Measurements from ENCODE around the gene KIAA1586. TPM values are rescaled to one million over a fixed set of nuclear protein-coding genes. Genes with fewer than 3 reads are reported as not detected.

Gene KIAA1586
- total and polyA plus RNA-seq, 4 donors = 3.3 to 16.5 (median 10.7) TPM

- intact Hi-C loops (cut with DNase I) = no loop called here
- Histone ChIP-seq H3K36me3 (ENCODE audit: control insufficient read depth in 1 of 2, insufficient read depth in 2 of 2, low read length in 1 of 2) (peaks cover 11 to 15% of the 10 kb centered on the region in 2 donors), H3K4me1 (ENCODE audit: control insufficient read depth in 1 of 2, insufficient read depth in 2 of 2, low read length in 2 of 2) (no peaks in the 10 kb centered on the region), H3K27me3 (ENCODE audit: control insufficient read depth in 1 of 2, insufficient read depth in 2 of 2, low read length in 1 of 2) (no peaks in the 10 kb centered on the region), H3K9me3 (ENCODE audit: control insufficient read depth, low read length) (no peaks in the 10 kb centered on the region), H3K4me3 (ENCODE audit: low read length in 2 of 2) (no peak overlapping the region), H3K27ac (ENCODE audit: low read depth in 1 of 2, low read length in 2 of 2) (no peak overlapping the region)
- 90 to 91% methylated on average over 3 of the region's 3 CpGs for WGBS, 2 donors
- DNase-seq = no peak
- no peak for ATAC-seq (ENCODE audit: low FRiP score)
Measured at GRCh38 chr6:57102976-57103375, 56.5 kb downstream of the KIAA1586 start.

GRCh38 chr6:57104336-57104735, 57.8 kb downstream of the KIAA1586 start:
- no peak for DNase-seq
- no peaks in the 10 kb centered on the region for H3K4me1 ChIP-seq (ENCODE audit: control insufficient read depth in 1 of 2, insufficient read depth in 2 of 2, low read length in 2 of 2)
- no peak overlapping the region for H3K4me3 ChIP-seq (ENCODE audit: low read length in 2 of 2)
- H3K27me3 ChIP-seq (ENCODE audit: control insufficient read depth in 1 of 2, insufficient read depth in 2 of 2, low read length in 1 of 2) = no peaks in the 10 kb centered on the region
- H3K36me3 ChIP-seq (ENCODE audit: control insufficient read depth in 1 of 2, insufficient read depth in 2 of 2, low read length in 1 of 2) = peaks cover 11 to 15% of the 10 kb centered on the region in 2 donors
- WGBS, 2 donors = 86 to 89% methylated on average over 5 of the region's 5 CpGs
- H3K9me3 ChIP-seq (ENCODE audit: control insufficient read depth, low read length) = no peaks in the 10 kb centered on the region
- ATAC-seq (ENCODE audit: low FRiP score) = no peak
- H3K27ac ChIP-seq (ENCODE audit: low read depth in 1 of 2, low read length in 2 of 2) = no peak overlapping the region
- intact Hi-C loops (cut with DNase I) = no loop called here

Other genes starting within 250 kb of the KIAA1586 start
- gene BEND6, start 91.6 kb upstream of the KIAA1586 start, total RNA-seq = 1 to 10 TPM; 3.1 to 5.5 TPM
- gene BEND6, start 91.6 kb upstream of the KIAA1586 start, polyA plus RNA-seq = 1 to 10 TPM; 2.3 to 3.1 TPM
- gene ZNF451, start 43.5 kb downstream of the KIAA1586 start, total RNA-seq = 10 to 100 TPM; 64.3 to 66.2 TPM
- gene ZNF451, start 43.5 kb downstream of the KIAA1586 start, polyA plus RNA-seq = 10 to 100 TPM in 1 of 2 donors, 1 to 10 TPM in 1; 6.3 to 13.4 TPM
- 10 to 100 TPM; 18.8 to 32.9 TPM for gene BAG2, start 125.6 kb downstream of the KIAA1586 start, total RNA-seq
- gene BAG2, start 125.6 kb downstream of the KIAA1586 start, polyA plus RNA-seq = 1 to 10 TPM; 7.0 to 9.0 TPM
- gene RAB23, start 175.6 kb downstream of the KIAA1586 start, total RNA-seq = 10 to 100 TPM; 55.9 to 59.2 TPM
- gene RAB23, start 175.6 kb downstream of the KIAA1586 start, polyA plus RNA-seq = 10 to 100 TPM; 24.8 to 47.1 TPM